Endothelial cell of umbilical vein (primary cell): ENCODE results near the gene LRRC3C. TPM values are rescaled to one million over a fixed set of nuclear protein-coding genes. Genes with fewer than 3 reads are reported as not detected.
A peak's percentile ranks its signal among the peaks of the same experiment; 100 is the strongest.

Source experiments
- BruUV-seq: library from RNA; stranded (reverse); fragments of 400-500 nt; replicated peaks from 2 replicates; lab custom pipeline; 2021; lab: Mats Ljungman, UMichigan
- CTCF ChIA-PET: fragments of 300-600, 350-600 bp; sonication (Branson Sonifier 250); formaldehyde crosslinking; loops from one replicate; lab custom pipeline; 2021; ENCODE audit warnings: antibody characterized with exemption, inconsistent platforms; lab: Charles Lee
- POLR2A ChIA-PET: fragments of 300-600, 350-600 bp; sonication (Branson Sonifier 250); formaldehyde crosslinking; loops from one replicate; lab custom pipeline; 2021; ENCODE audit warnings: antibody characterized with exemption, inconsistent platforms; lab: Charles Lee
- DNase-seq: peaks from one replicate; pipeline ENCODE4 v3.0.0-alpha.2; 2011; ENCODE audit warnings: low read depth, low spot score
- FAIRE-seq: peaks from 2 replicates; lab custom pipeline; 2011; peaks lifted over from hg19 to GRCh38; lab: Jason Lieb, UNC
- H2AFZ ChIP-seq: 2 replicates; pipeline ENCODE4 v1.6.0; 2012; ENCODE audit warnings: low read depth, low read length, control low read depth, inconsistent platforms
- H3K27ac ChIP-seq: 2 replicates; pipeline ENCODE4 v1.5.1; 2011; ENCODE audit warnings: low read depth, mild to moderate bottlenecking, control low read depth, low read length, moderate library complexity; ENCODE audit not compliant: insufficient read depth
- H3K27me3 ChIP-seq, 2 experiments: 2 replicates each; pipeline versions ENCODE4 v1.6.0 to v1.6.1; 2011; ENCODE audit warnings: low read length in 2 of 2, mixed read lengths in 1 of 2; ENCODE audit not compliant: control insufficient read depth in 2 of 2, insufficient read depth in 2 of 2
- H3K36me3 ChIP-seq, 2 experiments: 2 replicates in 1 of 2; 3 replicates in 1 of 2; pipeline ENCODE4 v1.5.1; 2011; ENCODE audit warnings: low read length in 2 of 2, mild to moderate bottlenecking in 1 of 2, moderate library complexity in 1 of 2; ENCODE audit not compliant: control insufficient read depth in 2 of 2, insufficient read depth in 2 of 2; ENCODE audit errors: extremely low read depth in 1 of 2
- H3K4me1 ChIP-seq: 3 replicates; pipeline ENCODE4 v1.5.1; 2011; ENCODE audit warnings: mild to moderate bottlenecking, low read length; ENCODE audit not compliant: control insufficient read depth, insufficient read depth; ENCODE audit errors: extremely low read depth
- H3K4me2 ChIP-seq: 2 replicates; pipeline ENCODE4 v1.6.1; 2011; ENCODE audit warnings: low read length, control low read depth, mixed read lengths; ENCODE audit not compliant: insufficient read depth
- H3K4me3 ChIP-seq, 3 experiments: fragments of 200-600 bp in 1 of 3; sonication (generic), shearing (Covaris generic) in 1 of 3; replicated peaks in 1 of 3; 2 replicates each; pipeline ENCODE4 v1.5.1; 2011 to 2016; ENCODE audit warnings: control low read depth in 3 of 3, low read length in 3 of 3, mild to moderate bottlenecking in 2 of 3, inconsistent platforms in 1 of 3, low read depth in 1 of 3, moderate library complexity in 1 of 3; ENCODE audit not compliant: insufficient read depth in 1 of 3
- H3K79me2 ChIP-seq: 2 replicates; pipeline ENCODE4 v1.6.0; 2012; ENCODE audit warnings: low read length, inconsistent platforms; ENCODE audit not compliant: control insufficient read depth, insufficient read depth
- H3K9ac ChIP-seq: replicated peaks from 2 replicates; pipeline ENCODE3; 2011; ENCODE audit warnings: low read length, control low read depth; ENCODE audit not compliant: insufficient read depth; ENCODE audit errors: extremely low read depth
- H3K9me1 ChIP-seq: replicated peaks from 3 replicates; pipeline ENCODE4 v1.6.0; 2011; ENCODE audit warnings: mild to moderate bottlenecking, low read length; ENCODE audit not compliant: control insufficient read depth, insufficient read depth; ENCODE audit errors: extremely low read depth
- H3K9me3 ChIP-seq: replicated peaks from 2 replicates; pipeline ENCODE4 v1.5.1; 2012; ENCODE audit warnings: low read length, inconsistent platforms; ENCODE audit not compliant: control insufficient read depth, insufficient read depth
- H4K20me1 ChIP-seq: replicated peaks from 2 replicates; pipeline ENCODE3; 2011; ENCODE audit warnings: mild to moderate bottlenecking, low read length; ENCODE audit not compliant: control insufficient read depth, insufficient read depth; ENCODE audit errors: extremely low read depth
- CTCF ChIP-seq, 2 donors: IDR thresholded peaks; 1 replicate in 1 of 2; 2 replicates in 1 of 2; pipeline ENCODE4 v1.5.1; 2011; ENCODE audit warnings: low read length in 2 of 2, mild to moderate bottlenecking in 2 of 2, moderate library complexity in 2 of 2, control low read depth in 1 of 2, inconsistent platforms in 1 of 2, low read depth in 1 of 2; ENCODE audit not compliant: insufficient read depth in 1 of 2; ENCODE audit errors: extremely low read depth in 1 of 2
- EZH2 ChIP-seq: IDR thresholded peaks from 2 replicates; pipeline ENCODE4 v1.6.1; 2012; ENCODE audit warnings: borderline replicate concordance, low read depth, mild to moderate bottlenecking, moderate library complexity, low read length, inconsistent platforms; ENCODE audit not compliant: severe bottlenecking
- FOS ChIP-seq: IDR thresholded peaks from 2 replicates; pipeline ENCODE4 v1.6.1; 2011; ENCODE audit warnings: mild to moderate bottlenecking, low read length, moderate library complexity, borderline replicate concordance; ENCODE audit not compliant: insufficient read depth
- GATA2 ChIP-seq: IDR thresholded peaks from 2 replicates; pipeline ENCODE4 v1.7.0; 2011; ENCODE audit warnings: low read depth, mild to moderate bottlenecking, moderate library complexity, mixed read lengths, low read length; ENCODE audit not compliant: insufficient read length, insufficient read depth
- JUN ChIP-seq: IDR thresholded peaks from 2 replicates; pipeline ENCODE4 v1.6.1; 2011; ENCODE audit warnings: borderline replicate concordance, low read depth; ENCODE audit not compliant: insufficient read length, insufficient read depth
- POLR2A ChIP-seq: IDR thresholded peaks from 2 replicates; pipeline ENCODE4 v1.6.1; 2012; ENCODE audit warnings: low read depth, mild to moderate bottlenecking, control low read depth, low read length
- dilution Hi-C: fragments of 300-500 bp; cut with MboI; formaldehyde crosslinking; loops from one replicate; pipeline ENCODE4 v1.15.0; 2019; ENCODE audit warnings: low sequenced_read_pairs; ENCODE audit not compliant: extremely low pct_ligation_motif_present
- intact Hi-C: fragments of 100-400 bp; cut with micrococcal nuclease; formaldehyde crosslinking; loops from one replicate; pipeline ENCODE4 v1.10.0; 2022
- polyA plus RNA-seq, 4 experiments: library from polyadenylated mRNA; depleted of rRNA in 3 of 4; stranded (reverse) in 3 of 4; unstranded in 1 of 4; fragments of >200 nt; gene quantifications; 2 replicates each; pipeline versions ENCODE4 v1.2.1 to v1.2.3, GENCODE V29; 2011 to 2012; ENCODE audit warnings: missing spikeins in 1 of 4
- total RNA-seq: library from RNA; stranded (reverse); gene quantifications from 2 replicates; pipeline ENCODE4 v1.2.3, GENCODE V29; 2021

LRRC3C gene
- total and polyA plus RNA-seq, 2 donors (not counting 3 experiments of a cell fraction or from before 2014, with no cell fraction given) = not detected

GRCh38 chr17:39926588-39927100 is 888 bp upstream of the LRRC3C start:
- Histone ChIP-seq H2AFZ (peak overlapping the region; percentile 58), H3K9ac (peak overlapping the region; percentile 84), H3K4me2 (peak overlapping the region; percentile 80), H3K27me3 (no peaks in the 10 kb centered on the region), H3K79me2 (peaks cover 24% of the 10 kb centered on the region), H3K4me1 (peaks cover 43% of the 10 kb centered on the region), H4K20me1 (no peaks in the 10 kb centered on the region), H3K36me3 (peaks cover 3 to 20% of the 10 kb centered on the region in 2 experiments), H3K9me3 (no peaks in the 10 kb centered on the region), H3K9me1 (no peaks in the 10 kb centered on the region), H3K27ac (no peak overlapping the region), H3K4me3 (peak overlapping the region; percentile 55 to 94 (median 91))
- no TSS peak for BruUV-seq
- TF ChIP-seq FOS = no peak
- TF ChIP-seq EZH2 = no peak
- no peak for TF ChIP-seq CTCF (IDR thresholded peaks at IDR 0.05; ENCODE audit: extremely low read depth in 1 of 2, insufficient read depth in 1 of 2, low read depth in 1 of 2, low read length in 2 of 2)
- no peak for TF ChIP-seq POLR2A
- no peak for TF ChIP-seq JUN
- no peak for TF ChIP-seq GATA2
- DNase-seq (peak; percentile 29), FAIRE-seq (no peak)
- ChIA-PET POLR2A (no interaction called here), CTCF (interaction anchor here (1.1 to 2.2 kb wide), 3 partner anchors 32 to 54 kb away, joined by 3 to 9 read pairs (median 3); partner anchors contain the start of gene PSMD3)
- dilution Hi-C loops (no loop called here), intact Hi-C loops (loop anchor here (2.0 kb wide), 1 partner anchor 54 kb away; the partner anchor contains the start of gene PSMD3)
